Smooth muscle cell (in vitro differentiated cells): ENCODE measurements around the gene SPAAR. TPM values are rescaled to one million over a fixed set of nuclear protein-coding genes. Genes with fewer than 3 reads are reported as not detected.
A peak's percentile ranks its signal among the peaks of the same experiment; 100 is the strongest.

Experiments
- DNase-seq: peaks from one replicate; lab custom pipeline; 2025; ENCODE audit not compliant: unreplicated experiment; lab: John Stamatoyannopoulos, UW
- H2AFZ ChIP-seq: fragments of 200-600 bp; sonication (generic); 2 replicates; pipeline ENCODE4 v1.6.0; 2016; ENCODE audit warnings: antibody characterized with exemption, low read depth, mild to moderate bottlenecking
- H3F3A ChIP-seq: fragments of 200-600 bp; sonication (generic); 2 replicates; pipeline ENCODE4 v1.6.0; 2017; ENCODE audit warnings: antibody characterized with exemption, low read depth
- H3K27ac ChIP-seq: fragments of 200-600 bp; sonication (generic); 2 replicates; pipeline ENCODE4 v1.5.1; 2016; ENCODE audit warnings: low read depth, mild to moderate bottlenecking
- H3K27me3 ChIP-seq: fragments of 200-600 bp; sonication (generic); 2 replicates; pipeline ENCODE4 v1.6.1; 2016; ENCODE audit warnings: low read depth, mild to moderate bottlenecking
- H3K36me3 ChIP-seq: fragments of 200-600 bp; sonication (generic); 2 replicates; pipeline ENCODE4 v1.5.1; 2016; ENCODE audit warnings: low read depth
- H3K4me1 ChIP-seq: fragments of 200-600 bp; sonication (generic); 2 replicates; pipeline ENCODE4 v1.5.1; 2016; ENCODE audit warnings: low read depth
- H3K4me2 ChIP-seq: fragments of 200-600 bp; sonication (generic); 2 replicates; pipeline ENCODE4 v1.6.0; 2016; ENCODE audit warnings: mild to moderate bottlenecking
- H3K4me3 ChIP-seq: fragments of 200-600 bp; sonication (generic); 2 replicates; pipeline ENCODE4 v1.5.1; 2016; ENCODE audit warnings: mild to moderate bottlenecking
- H3K79me2 ChIP-seq: fragments of 200-600 bp; sonication (generic); 2 replicates; pipeline ENCODE4 v1.6.0; 2016; ENCODE audit warnings: low read depth, mild to moderate bottlenecking
- H3K9ac ChIP-seq: fragments of 200-600 bp; sonication (generic); 2 replicates; pipeline ENCODE4 v1.6.0; 2016; ENCODE audit warnings: low read depth
- H3K9me3 ChIP-seq: fragments of 200-600 bp; sonication (generic); replicated peaks from 2 replicates; pipeline ENCODE4 v1.5.1; 2016; ENCODE audit warnings: low read depth
- H4K20me1 ChIP-seq: fragments of 200-600 bp; sonication (generic); 2 replicates; pipeline ENCODE4 v1.6.0; 2016; ENCODE audit warnings: low read depth
- CTCF ChIP-seq: fragments of 200-600 bp; sonication (generic); IDR thresholded peaks from 2 replicates; pipeline ENCODE4 v1.5.1; 2017; ENCODE audit warnings: borderline replicate concordance, mild to moderate bottlenecking, antibody characterized with exemption; ENCODE audit not compliant: insufficient read depth, poor library complexity, severe bottlenecking
- WGBS: methylation state at CpG from one replicate; pipeline ENCODE4 v1.1.7; 2016; ENCODE audit warnings: low lambda C conversion rate; 5-methylcytosine and 5-hydroxymethylcytosine counted together
- polyA plus RNA-seq: library from polyadenylated mRNA; unstranded; fragments of >200 nt; fragmentation: Nextera tagmentation; extraction: Ambion mirVana; gene quantifications from 2 replicates; pipeline ENCODE4 v1.2.1, GENCODE V29; 2016
- total RNA-seq: library from RNA; depleted of rRNA; stranded (reverse); fragments of >200 nt; gene quantifications from 2 replicates; pipeline ENCODE4 v1.2.3, GENCODE V29; 2014

SPAAR gene
- total and polyA plus RNA-seq, 2 experiments from 2014 or later = 0.26 TPM; not detected in 1

DNA sequence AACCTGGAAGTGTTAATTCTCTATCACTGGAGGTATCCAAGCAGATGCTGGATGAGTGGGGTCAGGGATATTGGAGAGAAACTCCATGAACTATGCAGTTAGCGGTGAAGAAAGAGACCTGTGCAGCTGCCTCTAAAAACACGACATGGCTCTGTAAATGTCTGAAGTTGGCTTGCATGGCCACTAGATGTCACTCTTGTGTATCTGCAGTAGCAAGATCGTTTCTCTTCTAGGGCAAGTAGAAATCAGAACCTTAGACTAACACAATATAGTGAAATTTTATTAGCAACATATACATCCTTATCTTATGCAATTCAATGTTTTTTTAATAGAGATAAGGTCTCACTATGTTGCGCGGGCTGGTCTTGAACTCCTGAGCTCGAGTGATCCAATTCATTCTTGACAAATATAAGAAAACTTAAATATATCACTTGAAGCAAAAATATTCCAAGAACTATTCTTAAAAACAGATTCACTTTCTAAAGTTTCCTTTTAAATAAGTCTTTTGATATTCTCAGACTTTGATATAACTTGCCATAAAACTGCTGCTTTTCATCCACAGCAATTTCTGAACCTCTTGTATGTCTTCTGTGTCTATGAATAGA is 45.8 kb downstream of the SPAAR start:
- no peaks in the 10 kb centered on the region for H3K36me3 ChIP-seq
- H3K79me2 ChIP-seq = no peaks in the 10 kb centered on the region
- no peak overlapping the region for H2AFZ ChIP-seq
- no peaks in the 10 kb centered on the region for H3K9me3 ChIP-seq
- no peak for DNase-seq
- H3F3A ChIP-seq = no peaks in the 10 kb centered on the region
- no peaks in the 10 kb centered on the region for H4K20me1 ChIP-seq
- TF ChIP-seq CTCF = peak; percentile 81
- H3K9ac ChIP-seq = no peak overlapping the region
- no peak overlapping the region for H3K4me3 ChIP-seq
- H3K4me2 ChIP-seq = no peak overlapping the region
- no peaks in the 10 kb centered on the region for H3K4me1 ChIP-seq
- no peaks in the 10 kb centered on the region for H3K27me3 ChIP-seq
- WGBS = 10% methylated on average over 6 of the region's 6 CpGs
- no peak overlapping the region for H3K27ac ChIP-seq

DNA sequence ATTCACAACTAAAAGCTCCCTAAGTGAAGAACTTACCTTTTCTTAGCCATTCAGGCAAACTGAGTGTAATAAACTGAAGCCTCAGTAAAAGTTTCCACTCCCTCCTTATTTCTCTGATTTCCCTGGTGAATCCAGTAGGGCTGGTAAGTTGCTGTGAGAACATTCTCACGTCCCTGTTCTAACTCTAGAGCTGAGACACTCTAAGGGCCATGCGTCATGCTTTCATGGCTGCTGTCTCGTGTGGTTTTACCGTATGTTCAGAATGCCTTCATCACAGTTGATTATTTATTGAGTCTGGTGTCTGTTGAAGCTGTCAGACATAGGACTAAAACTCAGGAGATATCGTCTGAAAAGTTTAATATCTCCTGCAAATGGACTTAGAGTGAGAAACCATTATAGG is 47.4 kb downstream of the SPAAR start:
- no peaks in the 10 kb centered on the region for H3F3A ChIP-seq
- no peak overlapping the region for H2AFZ ChIP-seq
- 76% methylated on average over 5 of the region's 5 CpGs for WGBS
- no peaks in the 10 kb centered on the region for H3K4me1 ChIP-seq
- no peaks in the 10 kb centered on the region for H3K79me2 ChIP-seq
- H3K27me3 ChIP-seq = no peaks in the 10 kb centered on the region
- H3K4me3 ChIP-seq = no peak overlapping the region
- H3K4me2 ChIP-seq = no peak overlapping the region
- DNase-seq = no peak
- no peak for TF ChIP-seq CTCF
- H4K20me1 ChIP-seq = no peaks in the 10 kb centered on the region
- H3K9ac ChIP-seq = no peak overlapping the region
- no peaks in the 10 kb centered on the region for H3K9me3 ChIP-seq
- H3K36me3 ChIP-seq = no peaks in the 10 kb centered on the region
- no peak overlapping the region for H3K27ac ChIP-seq

- TF ChIP-seq CTCF = no peak
- no peaks in the 10 kb centered on the region for H3K79me2 ChIP-seq
- no peaks in the 10 kb centered on the region for H3K9me3 ChIP-seq
- H3F3A ChIP-seq = no peaks in the 10 kb centered on the region
- no peaks in the 10 kb centered on the region for H3K36me3 ChIP-seq
- DNase-seq = no peak
- H3K9ac ChIP-seq = no peak within 1 kb of the TSS
- no peaks in the 10 kb centered on the region for H3K27me3 ChIP-seq
- H3K4me2 ChIP-seq = no peak within 1 kb of the TSS
- H3K4me3 ChIP-seq = no peak within 1 kb of the TSS
- WGBS = 89% methylated on average over 5 of the region's 5 CpGs
- no peak within 1 kb of the TSS for H2AFZ ChIP-seq
- no peak within 1 kb of the TSS for H3K27ac ChIP-seq
- no peaks in the 10 kb centered on the region for H4K20me1 ChIP-seq
- H3K4me1 ChIP-seq = no peaks in the 10 kb centered on the region
Observed at GRCh38 chr9:35958104-35958837, 49.0 kb downstream of the SPAAR start, which contains the start of gene OR2S2. OR2S2 (minus strand) TSS chr9:35958154; CDS start chr9:35958098, 56 bp downstream.
